ENCODE results near the gene MACROD2. TPM values are rescaled to one million over a fixed set of nuclear protein-coding genes. Genes with fewer than 3 reads are reported as not detected.
A peak's percentile ranks its signal among the peaks of the same experiment; 100 is the strongest.

Gene MACROD2
- total and polyA plus RNA-seq, 2 of the 4 experiments (the other 2 are of a cell fraction): not detected

DNA sequence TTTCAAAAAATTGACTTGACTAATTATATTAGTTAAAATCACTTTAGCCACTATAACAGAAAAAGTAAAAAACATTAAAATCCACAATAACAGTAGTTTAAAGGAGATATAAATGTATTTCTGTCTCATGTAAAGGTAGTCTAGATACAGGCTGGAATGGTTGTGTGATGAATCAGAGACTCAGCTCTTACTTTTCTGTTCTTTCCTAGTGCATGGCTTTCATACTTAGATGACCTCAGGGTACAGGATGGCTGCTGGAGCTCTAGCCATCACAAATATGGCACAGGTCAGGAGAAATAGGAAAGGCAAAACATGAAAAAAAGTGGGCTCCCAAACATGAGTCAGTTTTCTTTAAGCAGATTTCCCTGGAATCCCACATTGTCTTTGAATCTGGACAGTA lies 499.8 kb downstream of the MACROD2 start:
- Histone ChIP-seq H4K8ac (ENCODE audit: low read depth in 2 of 2, low read length in 2 of 2) (no peak overlapping the region), H3K79me1 (ENCODE audit: low read depth in 1 of 2, low read length in 2 of 2) (no peaks in the 10 kb centered on the region), H3K14ac (replicated peaks; ENCODE audit: low read depth, low read length) (no peak overlapping the region), H3K4ac (ENCODE audit: low read depth, low read length) (no peak overlapping the region), H2BK5ac (ENCODE audit: low read depth, low read length, poor library complexity, severe bottlenecking) (no peak overlapping the region), H2AK9ac (replicated peaks; ENCODE audit: low read depth, low read length, poor library complexity) (no peak overlapping the region), H3K4me2 (ENCODE audit: low read depth, low read length) (no peak overlapping the region), H3K9me3 (ENCODE audit: control insufficient read depth, insufficient read depth, low read length) (no peaks in the 10 kb centered on the region), H2BK15ac (ENCODE audit: low read depth, low read length) (no peak overlapping the region), H3K4me3 (ENCODE audit: insufficient read depth, low read depth, low read length) (no peak overlapping the region), H2AK5ac (ENCODE audit: low read depth, low read length) (no peak overlapping the region), H3K18ac (ENCODE audit: low read depth, low read length) (peak overlapping the region; percentile 26; the same call in 1 of the 2 replicates), H3K9me1 (ENCODE audit: insufficient read depth, low read length) (no peaks in the 10 kb centered on the region), H3K56ac (ENCODE audit: extremely low read depth, insufficient read depth, low read length) (no peak overlapping the region), H4K20me1 (ENCODE audit: insufficient read depth, low read length) (no peaks in the 10 kb centered on the region), H3K36me3 (ENCODE audit: control insufficient read depth, insufficient read depth, low read length) (no peaks in the 10 kb centered on the region), H3K23ac (ENCODE audit: low read depth, low read length) (no peak overlapping the region), H4K91ac (ENCODE audit: insufficient read depth, low read depth, low read length) (no peak overlapping the region), H3K4me1 (ENCODE audit: control insufficient read depth, insufficient read depth, low read length) (no peaks in the 10 kb centered on the region), H4K5ac (ENCODE audit: low read depth, low read length) (no peak overlapping the region), H3K27ac (ENCODE audit: insufficient read depth, low read length) (no peak overlapping the region), H2BK120ac (ENCODE audit: low read depth, low read length) (no peak overlapping the region), H3K9ac (ENCODE audit: low read depth, low read length) (no peak overlapping the region), H2AFZ (replicated peaks; ENCODE audit: low read length, poor library complexity) (no peak overlapping the region), H3K27me3 (ENCODE audit: control insufficient read depth, insufficient read depth, low read length) (no peaks in the 10 kb centered on the region), H2BK20ac (ENCODE audit: low read depth, low read length) (no peak overlapping the region)
- no TSS peak for BruUV-seq (replicated peaks)
- CTCF ChIA-PET: interaction anchor here (0.6 kb wide), 1 partner anchor 199 kb away, joined by 4 read pairs; no protein-coding TSS in a partner anchor
- POLR2A ChIA-PET (ENCODE audit: unreplicated experiment): no interaction called here
- no peak for DNase-seq
- intact Hi-C loops (cut with micrococcal nuclease): no loop called here
- ATAC-seq (ENCODE audit: low read depth): no peak
- TF ChIP-seq, protein P1, sequence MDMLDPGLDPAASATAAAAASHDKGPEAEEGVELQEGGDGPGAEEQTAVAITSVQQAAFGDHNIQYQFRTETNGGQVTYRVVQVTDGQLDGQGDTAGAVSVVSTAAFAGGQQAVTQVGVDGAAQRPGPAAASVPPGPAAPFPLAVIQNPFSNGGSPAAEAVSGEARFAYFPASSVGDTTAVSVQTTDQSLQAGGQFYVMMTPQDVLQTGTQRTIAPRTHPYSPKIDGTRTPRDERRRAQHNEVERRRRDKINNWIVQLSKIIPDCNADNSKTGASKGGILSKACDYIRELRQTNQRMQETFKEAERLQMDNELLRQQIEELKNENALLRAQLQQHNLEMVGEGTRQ (IDR thresholded peaks at IDR 0.05; ENCODE audit: low read depth, low read length): no peak
- no peak for TF ChIP-seq RCOR1 (IDR thresholded peaks at IDR 0.05; ENCODE audit: insufficient replicate concordance, low read length)
- dilution Hi-C loops (cut with HindIII; ENCODE audit: low sequenced_read_pairs, unreplicated experiment): no loop called here
- in situ Hi-C loops (cut with MboI; ENCODE audit: low sequenced_read_pairs): no loop called here

All from IMR-90 (cell line).